GM19455 (cell line): ENCODE data around the gene UNC45A.
A peak's percentile ranks its signal among the peaks of the same experiment; 100 is the strongest.
"Not testable (repeated sequence)": the region's sequence is repeated elsewhere in the genome, so short reads cannot be mapped to it uniquely, and the experiment has no call there.

Source experiments
- ATAC-seq: cut with Tn5 transposase; IDR thresholded peaks from one replicate; pipeline ENCODE4 v1.9.1; 2021; ENCODE audit not compliant: unreplicated experiment

Gene UNC45A

GRCh38 chr15:90902840-90903732 lies 32.0 kb upstream of the UNC45A start, which contains the start of gene MAN2A2:
Gene MAN2A2 (plus strand): TSS chr15:90903302. CDS start chr15:90904208, 906 bp downstream.
- peak; percentile 46 for ATAC-seq

DNA sequence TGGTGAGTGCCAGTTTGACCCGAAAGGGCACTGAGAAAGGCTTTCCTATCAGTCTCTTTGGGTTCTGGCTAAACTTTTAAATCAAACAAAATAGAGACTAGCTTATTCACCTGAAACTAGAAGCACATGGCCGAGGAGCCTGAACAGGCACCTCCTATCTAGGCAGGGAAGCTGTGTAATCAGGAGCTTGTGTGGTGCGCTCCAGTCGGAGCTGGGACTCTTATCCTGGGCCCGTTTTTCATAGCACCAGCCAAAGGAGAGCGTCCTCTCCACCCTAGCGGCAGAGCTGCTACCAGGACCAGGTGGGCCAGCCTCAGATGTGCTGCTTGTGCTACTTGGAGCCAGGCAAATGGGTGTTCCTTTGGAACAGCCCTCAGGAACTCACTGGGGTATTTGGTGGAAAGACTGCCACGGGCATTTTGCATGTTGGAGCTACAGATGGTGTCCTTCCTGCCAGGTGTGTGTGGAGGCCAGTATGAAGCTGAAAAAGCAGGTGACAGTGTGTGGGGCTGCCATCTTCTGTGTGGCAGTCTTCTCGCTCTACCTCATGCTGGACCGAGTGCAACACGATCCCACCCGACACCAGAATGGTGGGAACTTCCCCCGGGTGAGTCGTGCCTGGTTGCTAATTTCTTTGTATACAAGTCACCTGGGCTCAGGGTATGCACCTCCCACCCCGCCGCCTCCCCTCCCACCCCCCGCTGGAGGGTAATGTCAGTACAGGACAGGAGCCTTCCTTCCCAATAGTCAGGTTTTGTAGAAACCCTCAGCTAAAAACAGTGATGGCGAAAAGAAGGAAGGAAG lies 31.1 kb upstream of the UNC45A start:
- no peak for ATAC-seq

- no peak for ATAC-seq
Measured at GRCh38 chr15:90904746-90905145, 30.3 kb upstream of the UNC45A start.

DNA sequence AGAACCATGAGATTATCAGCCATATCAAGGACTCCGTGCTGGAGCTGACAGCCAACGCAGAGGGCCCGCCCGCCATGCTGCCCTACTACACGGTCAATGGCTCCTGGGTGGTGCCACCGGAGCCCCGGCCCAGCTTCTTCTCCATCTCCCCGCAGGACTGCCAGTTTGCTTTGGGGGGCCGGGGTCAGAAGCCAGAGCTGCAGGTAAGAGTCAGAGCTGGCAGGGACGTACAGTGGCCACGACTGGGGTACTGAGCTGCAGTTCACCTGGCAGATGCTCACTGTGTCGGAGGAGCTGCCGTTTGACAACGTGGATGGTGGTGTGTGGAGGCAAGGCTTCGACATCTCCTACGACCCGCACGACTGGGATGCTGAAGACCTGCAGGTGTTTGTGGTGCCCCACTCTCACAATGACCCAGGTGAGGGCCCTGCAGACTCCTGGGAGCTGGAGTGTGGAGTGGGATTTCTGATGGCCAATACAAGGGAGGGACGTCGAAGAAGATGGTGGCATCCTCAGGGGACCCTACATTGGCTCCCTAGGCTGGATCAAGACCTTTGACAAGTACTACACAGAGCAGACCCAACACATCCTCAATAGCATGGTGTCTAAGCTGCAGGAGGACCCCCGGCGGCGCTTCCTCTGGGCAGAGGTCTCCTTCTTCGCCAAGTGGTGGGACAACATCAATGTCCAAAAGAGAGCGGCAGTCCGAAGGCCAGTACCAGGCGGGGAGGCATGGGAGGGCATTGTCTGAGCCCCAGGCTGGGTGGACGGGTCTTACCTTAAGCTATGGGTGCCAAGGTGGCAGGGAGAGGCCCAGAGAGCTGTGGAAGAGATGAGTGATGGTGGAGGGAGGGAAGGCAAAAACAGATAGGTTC lies 29.5 kb upstream of the UNC45A start:
- no peak for ATAC-seq

GRCh38 chr15:90906181-90906849 lies 28.8 kb upstream of the UNC45A start:
- ATAC-seq: no peak

DNA sequence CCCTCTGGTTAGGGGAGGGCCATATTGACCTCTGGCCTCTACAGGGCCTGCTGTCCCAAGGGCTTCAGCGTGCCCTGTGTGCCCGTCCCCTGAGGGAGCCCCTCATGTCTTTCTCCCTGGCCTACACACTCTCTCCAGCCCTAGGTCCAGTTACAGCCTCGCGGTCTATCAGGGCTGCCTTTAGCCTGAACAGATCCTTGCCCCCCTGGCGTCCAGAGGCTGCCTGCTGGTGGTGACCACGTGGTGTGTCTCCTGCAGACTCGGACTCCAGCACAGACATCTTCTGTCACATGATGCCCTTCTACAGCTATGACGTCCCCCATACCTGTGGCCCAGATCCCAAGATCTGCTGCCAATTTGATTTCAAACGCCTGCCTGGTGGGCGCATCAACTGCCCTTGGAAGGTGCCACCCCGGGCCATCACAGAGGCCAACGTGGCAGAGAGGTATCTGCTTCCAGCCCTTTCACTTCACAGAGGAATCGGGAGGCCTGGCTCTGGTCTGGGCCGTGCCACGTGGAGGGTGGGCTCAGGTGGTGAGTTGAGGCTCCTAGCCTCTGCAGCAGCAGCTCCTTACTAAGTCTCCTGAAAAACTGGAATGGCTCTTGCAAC lies 27.9 kb upstream of the UNC45A start:
- no peak for ATAC-seq

- no peak for ATAC-seq
Measured at GRCh38 chr15:90907838-90908507, 27.1 kb upstream of the UNC45A start.

- not testable (repeated sequence) for ATAC-seq
Measured at GRCh38 chr15:90909449-90909848, 25.6 kb upstream of the UNC45A start.

DNA sequence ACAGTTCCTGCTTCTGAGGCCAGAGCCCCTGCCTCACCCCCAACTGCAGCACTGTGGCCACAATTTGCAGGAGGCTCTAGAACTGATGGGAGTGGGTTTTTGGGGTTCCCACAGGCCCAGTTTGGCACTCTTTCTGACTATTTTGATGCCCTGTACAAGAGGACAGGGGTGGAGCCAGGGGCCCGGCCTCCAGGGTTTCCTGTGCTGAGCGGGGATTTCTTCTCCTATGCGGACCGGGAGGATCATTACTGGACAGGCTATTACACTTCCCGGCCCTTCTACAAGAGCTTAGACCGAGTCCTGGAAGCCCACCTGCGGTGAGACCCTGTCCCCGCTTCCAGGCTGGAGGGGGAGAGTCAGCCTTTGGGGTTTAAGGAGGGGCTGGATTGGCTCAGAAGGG lies 25.1 kb upstream of the UNC45A start:
- ATAC-seq: no peak

- no peak for ATAC-seq
Measured at GRCh38 chr15:90910441-90911301, 24.4 kb upstream of the UNC45A start.

DNA sequence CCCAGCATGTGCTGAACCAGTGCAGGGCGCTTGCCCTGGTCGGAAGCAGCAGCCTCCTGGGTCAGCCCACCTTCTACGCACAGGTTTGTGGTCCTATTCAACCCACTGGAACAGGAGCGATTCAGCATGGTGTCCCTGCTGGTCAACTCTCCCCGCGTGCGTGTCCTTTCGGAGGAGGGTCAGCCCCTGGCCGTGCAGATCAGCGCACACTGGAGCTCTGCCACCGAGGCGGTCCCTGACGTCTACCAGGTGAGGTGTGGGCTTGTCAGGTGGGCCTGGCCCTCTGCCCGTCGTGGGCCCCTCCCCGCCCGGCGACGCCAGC lies 23.8 kb upstream of the UNC45A start:
- no peak for ATAC-seq

- ATAC-seq: no peak
Measured at GRCh38 chr15:90911906-90912769, 22.9 kb upstream of the UNC45A start.

GRCh38 chr15:90912770-90913075 lies 22.4 kb upstream of the UNC45A start:
- ATAC-seq: no peak

GRCh38 chr15:90913398-90913944 lies 21.6 kb upstream of the UNC45A start:
- no peak for ATAC-seq

DNA sequence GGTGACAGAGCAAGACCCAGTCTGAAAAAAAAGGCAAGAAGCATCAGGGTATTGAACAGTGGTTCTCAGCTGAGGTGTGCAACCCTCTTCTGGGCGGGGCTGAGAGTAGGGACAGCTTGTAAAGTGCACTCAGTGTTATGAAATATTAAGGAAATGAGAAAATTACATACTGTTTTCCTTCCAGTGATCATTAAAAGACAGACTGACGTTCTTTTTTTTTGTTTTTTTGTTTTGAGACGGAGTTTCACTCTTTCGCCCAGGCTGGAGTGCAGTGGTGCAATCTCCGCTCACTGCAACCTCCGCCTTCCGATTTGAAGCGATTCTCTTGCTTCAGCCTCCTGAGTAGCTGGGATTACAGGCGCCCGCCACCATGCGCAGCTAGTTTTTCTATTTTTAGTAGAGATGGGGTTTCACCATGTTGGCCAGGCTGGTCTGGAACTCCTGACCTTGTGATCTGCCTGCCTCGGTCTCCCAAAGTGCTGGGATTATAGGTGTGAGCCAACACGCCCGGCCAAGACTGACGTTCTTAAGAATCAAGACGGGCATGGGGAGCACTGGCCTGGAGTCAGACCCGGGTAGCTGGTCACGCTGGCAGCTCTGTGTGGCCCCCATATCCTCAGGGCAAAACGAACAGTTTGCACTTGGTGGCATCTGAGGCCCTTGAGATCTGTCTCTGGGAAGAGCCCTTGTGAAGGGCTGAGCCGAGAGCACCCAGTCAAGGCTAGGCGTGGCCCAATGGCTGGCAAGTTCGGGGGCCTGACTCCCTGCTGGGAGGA lies 20.6 kb upstream of the UNC45A start:
- ATAC-seq: no peak

DNA sequence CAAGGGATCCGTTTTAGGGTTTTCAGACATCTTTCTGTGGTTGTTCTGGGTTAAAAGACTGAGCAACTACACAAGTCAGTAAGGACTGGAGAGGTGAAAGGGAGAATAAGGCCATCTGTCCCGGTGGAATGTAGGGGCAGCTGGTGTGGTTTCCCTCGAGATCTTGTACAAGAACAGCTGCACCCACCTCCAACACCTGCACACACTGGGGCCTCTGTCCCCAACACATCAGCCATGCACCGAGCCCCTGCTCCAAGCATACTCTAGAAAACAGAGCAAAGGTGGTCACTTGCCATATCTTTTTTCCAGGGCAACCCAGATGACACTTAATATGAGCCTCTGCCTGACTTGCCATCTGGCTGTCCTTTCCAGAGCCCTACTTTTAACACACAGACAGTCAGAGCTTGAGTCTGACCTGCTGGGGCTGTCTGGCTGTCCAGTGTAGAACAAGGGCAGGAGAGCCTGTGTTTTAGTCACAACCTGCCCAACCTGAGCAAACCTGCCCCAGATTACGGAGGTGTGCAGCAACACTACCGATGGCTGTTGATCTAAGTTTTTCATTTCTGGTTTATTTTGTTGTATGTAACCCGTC lies 19.8 kb upstream of the UNC45A start:
- no peak for ATAC-seq
